SJCRH30 (cell line): ENCODE results near the gene DIAPH3. TPM values are rescaled to one million over a fixed set of nuclear protein-coding genes. Genes with fewer than 3 reads are reported as not detected.
A peak's percentile ranks its signal among the peaks of the same experiment; 100 is the strongest.
"Not testable (repeated sequence)": the region's sequence is repeated elsewhere in the genome, so short reads cannot be mapped to it uniquely, and the experiment has no call there.

Source experiments
- DNase-seq, 2 experiments: peaks; one replicate each; pipeline ENCODE4 v3.0.0-alpha.2; 2015 to 2020
- H3K27ac ChIP-seq: fragments of 250-450 bp; sonication (Bioruptor Pico); 2 replicates; pipeline ENCODE4 v1.5.1; 2020; ENCODE audit warnings: mild to moderate bottlenecking, moderate library complexity
- H3K27me3 ChIP-seq: fragments of 250-450 bp; sonication (Bioruptor Pico); 2 replicates; pipeline ENCODE4 v1.5.1; 2020; ENCODE audit warnings: mild to moderate bottlenecking, moderate library complexity
- H3K36me3 ChIP-seq: fragments of 250-450 bp; sonication (Bioruptor Pico); 2 replicates; pipeline ENCODE4 v1.5.1; 2020; ENCODE audit warnings: mild to moderate bottlenecking, moderate library complexity
- H3K4me1 ChIP-seq: fragments of 250-450 bp; sonication (Bioruptor Pico); 2 replicates; pipeline ENCODE4 v1.5.1; 2020; ENCODE audit warnings: mild to moderate bottlenecking, moderate library complexity
- H3K4me3 ChIP-seq: fragments of 250-450 bp; sonication (Bioruptor Pico); 2 replicates; pipeline ENCODE4 v1.5.1; 2020; ENCODE audit warnings: mild to moderate bottlenecking, moderate library complexity
- H3K9me3 ChIP-seq: fragments of 250-450 bp; sonication (Bioruptor Pico); replicated peaks from 2 replicates; pipeline ENCODE4 v1.5.1; 2020; ENCODE audit warnings: mild to moderate bottlenecking, moderate library complexity
- total RNA-seq: library from RNA; depleted of rRNA; stranded (reverse); fragments of >200 nt; shearing (Covaris generic); gene quantifications from 2 replicates; pipeline ENCODE4 v1.2.3, GENCODE V29; 2014

The DIAPH3 gene
- total RNA-seq, 1 experiment from 2014 or later: 37.7 TPM

DNA sequence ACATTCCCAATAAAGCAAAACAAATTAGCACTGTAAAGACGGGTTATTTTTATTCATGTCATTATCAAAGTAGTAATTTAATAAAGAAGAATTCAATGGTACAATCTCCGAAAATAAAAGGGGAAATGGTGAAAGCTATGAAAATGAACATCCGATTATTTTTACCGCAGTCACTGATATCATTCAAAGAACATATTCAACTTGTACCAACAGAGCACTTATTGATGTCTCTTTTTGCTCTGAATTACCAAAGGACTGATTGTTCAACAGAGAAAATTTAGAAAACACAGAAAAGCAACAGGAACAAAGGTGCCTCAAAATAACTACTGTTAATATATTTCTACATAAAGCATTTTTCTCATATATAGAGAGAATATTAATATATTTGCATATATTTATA lies 119.4 kb downstream of the DIAPH3 start:
- Histone ChIP-seq H3K36me3 (peaks cover 34% of the 10 kb centered on the region), H3K4me3 (no peak overlapping the region), H3K27ac (no peak overlapping the region), H3K9me3 (no peaks in the 10 kb centered on the region), H3K4me1 (no peaks in the 10 kb centered on the region), H3K27me3 (no peaks in the 10 kb centered on the region)
- no peak for DNase-seq

DNA sequence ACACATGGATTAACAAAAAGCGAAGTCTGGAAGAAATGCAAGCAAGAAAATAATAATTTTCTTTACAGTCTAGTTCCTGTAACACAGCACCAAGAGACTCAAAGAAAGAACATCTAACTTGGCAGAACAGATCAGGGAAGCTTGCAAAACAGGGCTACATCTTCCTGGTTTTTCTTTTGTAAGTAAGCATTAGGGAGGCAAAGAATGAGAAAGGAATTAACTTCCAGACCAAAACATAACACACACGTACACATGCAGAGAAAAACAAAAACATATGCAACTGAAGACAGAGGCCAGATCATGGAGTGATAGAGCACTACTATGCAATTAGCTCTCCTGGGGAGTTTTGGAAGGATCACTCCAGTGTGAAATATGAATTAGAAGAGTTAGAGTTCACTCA lies 120.5 kb downstream of the DIAPH3 start:
- no peak for DNase-seq
- no peaks in the 10 kb centered on the region for H3K27me3 ChIP-seq
- H3K4me3 ChIP-seq: no peak overlapping the region
- H3K36me3 ChIP-seq: peaks cover 31% of the 10 kb centered on the region
- no peak overlapping the region for H3K27ac ChIP-seq
- no peaks in the 10 kb centered on the region for H3K4me1 ChIP-seq
- H3K9me3 ChIP-seq: no peaks in the 10 kb centered on the region

DNA sequence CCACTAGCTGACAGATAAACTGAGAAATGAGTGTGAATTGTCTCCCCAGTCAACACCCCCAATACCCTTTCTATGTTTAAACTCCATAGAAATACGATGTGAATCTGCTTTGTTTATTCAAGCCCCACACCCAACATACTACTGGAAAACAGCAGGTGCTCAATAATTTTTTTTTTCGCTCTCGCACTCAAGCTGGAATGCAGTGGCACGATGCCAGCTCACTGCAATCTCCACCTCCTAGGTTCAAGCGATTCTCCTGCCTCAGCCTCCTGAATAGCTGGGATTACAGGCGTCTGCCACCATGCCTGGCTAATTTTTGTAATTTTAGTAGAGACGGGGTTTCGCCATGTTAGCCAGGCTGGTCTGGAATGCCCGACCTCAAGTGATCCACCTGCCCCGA lies 123.1 kb downstream of the DIAPH3 start:
- peaks cover 33% of the 10 kb centered on the region for H3K36me3 ChIP-seq
- H3K4me3 ChIP-seq, H3K9me3 ChIP-seq, H3K27ac ChIP-seq, H3K27me3 ChIP-seq, H3K4me1 ChIP-seq: not testable (repeated sequence)
- peak; percentile 16 to 22 for DNase-seq

DNA sequence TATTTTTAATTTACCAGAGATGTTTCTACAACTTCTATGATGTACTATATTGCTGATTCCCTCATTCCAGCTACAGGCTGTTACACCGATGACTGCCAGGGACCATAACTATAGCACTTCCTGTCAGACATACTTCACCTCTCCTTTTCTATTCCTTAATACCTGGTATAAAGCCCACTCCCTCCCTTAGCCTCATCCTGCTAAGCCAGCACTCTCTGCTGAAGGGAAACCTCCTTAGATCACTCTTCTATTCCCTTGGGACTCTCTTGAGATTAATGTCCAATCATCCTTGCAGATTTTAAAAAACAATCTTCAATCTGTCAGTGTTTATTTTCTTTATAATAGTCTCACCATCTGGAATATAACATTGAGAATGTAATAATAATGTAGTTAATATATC lies 127.9 kb downstream of the DIAPH3 start:
- Histone ChIP-seq H3K27ac (no peak overlapping the region), H3K4me1 (no peaks in the 10 kb centered on the region), H3K9me3 (no peaks in the 10 kb centered on the region), H3K36me3 (peaks cover 17% of the 10 kb centered on the region), H3K4me3 (no peak overlapping the region), H3K27me3 (no peaks in the 10 kb centered on the region)
- DNase-seq: no peak

DNA sequence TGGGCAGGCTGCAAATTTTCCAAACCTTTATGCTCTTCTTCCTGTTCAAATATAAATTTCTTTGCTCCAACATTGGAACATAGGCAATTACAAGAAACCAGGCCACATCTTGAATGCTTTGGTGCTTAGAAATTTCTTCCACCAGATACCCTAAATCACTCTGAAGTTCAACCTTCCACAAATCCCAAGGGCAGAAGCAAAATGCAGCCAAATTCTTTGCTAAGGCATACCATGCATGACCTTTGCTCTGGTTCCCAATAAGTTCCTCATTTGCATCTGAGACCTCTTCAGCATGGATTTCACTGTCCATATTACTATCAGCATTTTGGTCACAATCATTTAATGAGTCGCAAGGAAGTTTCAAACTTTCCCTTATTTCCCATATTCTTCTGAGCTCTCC lies 130.9 kb downstream of the DIAPH3 start:
- 0 out of 2 replicates have a peak, but pooled peaks cover 3% of the 10 kb centered on the region for H3K9me3 ChIP-seq
- peaks cover 17% of the 10 kb centered on the region for H3K36me3 ChIP-seq
- no peaks in the 10 kb centered on the region for H3K27me3 ChIP-seq
- H3K4me3 ChIP-seq: no peak overlapping the region
- no peak for DNase-seq
- H3K27ac ChIP-seq: no peak overlapping the region
- no peaks in the 10 kb centered on the region for H3K4me1 ChIP-seq

DNA sequence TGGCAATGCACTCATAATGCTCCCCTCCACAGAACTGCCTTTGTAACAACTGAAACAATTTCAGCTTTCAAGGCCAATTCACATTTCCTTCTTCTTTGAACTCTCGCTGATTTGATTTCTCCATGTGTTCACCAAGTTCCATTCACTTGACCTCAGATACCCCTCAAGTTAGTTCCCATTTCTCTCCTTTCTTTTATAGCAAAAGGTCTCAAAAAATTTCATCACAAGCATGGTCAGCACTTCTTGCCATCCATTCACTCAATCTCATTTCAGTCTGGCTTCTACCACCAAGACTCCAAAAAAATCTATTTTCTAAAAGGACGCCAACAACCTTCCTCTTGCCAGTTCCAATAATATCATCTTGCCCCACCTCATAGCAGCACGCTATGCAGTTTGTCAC lies 135.7 kb downstream of the DIAPH3 start:
- Histone ChIP-seq H3K4me3 (no peak overlapping the region), H3K27me3 (no peaks in the 10 kb centered on the region), H3K36me3 (peaks cover 22% of the 10 kb centered on the region), H3K4me1 (no peaks in the 10 kb centered on the region), H3K27ac (no peak overlapping the region), H3K9me3 (peaks cover 6% of the 10 kb centered on the region; the same call in 1 of the 2 replicates)
- no peak for DNase-seq

DNA sequence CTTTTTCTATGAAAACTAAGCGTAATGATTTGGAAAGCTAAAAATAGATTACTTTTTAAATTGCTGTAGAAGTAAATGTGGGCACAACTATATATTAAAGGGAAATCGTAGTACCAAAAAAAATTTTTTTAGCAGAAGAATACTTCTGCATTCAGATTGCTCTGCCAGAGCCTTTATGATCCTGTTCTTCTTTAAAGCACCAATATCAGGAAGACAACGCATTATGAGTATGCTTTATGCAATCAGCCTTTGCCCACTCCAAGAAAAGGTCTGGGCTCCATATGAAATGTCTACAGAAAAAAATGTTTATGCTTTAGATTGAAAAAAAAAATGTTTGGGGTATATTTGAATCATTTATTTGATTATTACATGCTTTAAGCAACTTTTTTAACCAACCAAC lies 137.4 kb downstream of the DIAPH3 start:
- Histone ChIP-seq H3K27me3 (no peaks in the 10 kb centered on the region), H3K4me1 (no peaks in the 10 kb centered on the region), H3K4me3 (no peak overlapping the region), H3K36me3 (peaks cover 24% of the 10 kb centered on the region), H3K27ac (no peak overlapping the region), H3K9me3 (peaks cover 6% of the 10 kb centered on the region; the same call in 1 of the 2 replicates)
- no peak for DNase-seq

DNA sequence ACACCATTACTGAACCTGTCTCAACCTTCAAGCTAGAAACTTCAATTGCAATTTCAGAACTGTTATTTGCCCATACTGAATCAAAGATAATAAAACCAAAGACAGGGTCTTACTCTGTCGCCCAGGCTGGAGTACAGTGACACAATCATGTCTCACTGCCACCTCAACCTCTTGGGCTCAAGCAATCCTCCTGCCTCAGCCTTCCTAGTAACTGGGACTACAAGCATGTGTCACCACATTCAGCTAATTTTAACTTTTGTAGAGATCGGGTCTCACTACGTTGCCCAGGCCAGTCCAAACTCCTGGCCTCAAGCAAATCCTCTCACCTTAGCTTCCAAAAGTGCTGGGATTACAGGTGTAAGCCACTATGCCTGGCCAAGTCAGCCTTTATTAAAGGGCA lies 143.4 kb downstream of the DIAPH3 start:
- Histone ChIP-seq H3K4me1 (no peaks in the 10 kb centered on the region), H3K27me3 (no peaks in the 10 kb centered on the region), H3K27ac (no peak overlapping the region), H3K36me3 (peaks cover 17% of the 10 kb centered on the region), H3K9me3 (peaks cover 3% of the 10 kb centered on the region; the same call in 1 of the 2 replicates), H3K4me3 (no peak overlapping the region)
- DNase-seq: no peak

DNA sequence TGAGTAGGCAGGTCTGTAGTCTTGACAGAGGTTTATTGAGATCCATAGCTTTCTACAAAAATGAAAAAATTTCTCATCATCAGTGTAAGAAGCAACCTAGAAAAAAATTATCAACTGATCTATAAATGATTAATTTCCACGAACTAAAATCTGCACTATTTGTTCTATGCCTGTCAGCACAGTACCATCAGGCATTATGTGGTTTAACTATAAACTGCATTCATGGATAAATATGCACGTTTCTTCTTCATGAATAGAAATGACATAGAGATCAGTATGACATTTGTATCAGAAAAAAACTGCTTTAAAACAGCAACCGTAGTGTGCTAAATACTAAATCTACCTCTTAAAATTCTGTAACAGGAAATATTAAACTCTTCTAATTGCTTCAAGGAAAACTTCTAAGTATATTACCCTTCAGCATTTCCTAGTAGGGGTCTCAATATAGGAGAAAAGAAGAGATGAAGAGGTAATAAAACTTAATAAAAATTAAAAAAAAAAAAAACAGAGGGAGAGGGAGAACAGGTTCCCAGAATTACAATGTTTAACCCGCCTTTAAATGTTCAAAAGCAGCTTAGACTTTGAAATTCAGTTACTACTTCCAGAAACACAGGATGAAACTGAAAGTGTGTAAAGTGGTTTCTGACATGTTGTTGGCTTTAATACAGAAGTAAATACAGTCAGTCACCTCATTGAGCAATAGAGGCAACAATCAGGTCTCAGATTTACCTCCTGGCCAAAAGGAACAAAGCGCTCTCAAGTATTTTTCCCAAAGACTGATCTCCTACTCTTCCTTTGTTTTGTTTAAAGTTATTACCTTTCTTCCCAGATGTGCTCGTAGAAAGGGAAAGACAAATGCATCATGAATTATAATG lies 144.4 kb downstream of the DIAPH3 start:
- no peaks in the 10 kb centered on the region for H3K27me3 ChIP-seq
- peaks cover 10% of the 10 kb centered on the region for H3K36me3 ChIP-seq
- no peak for DNase-seq
- H3K27ac ChIP-seq: no peak overlapping the region
- H3K9me3 ChIP-seq: no peaks in the 10 kb centered on the region
- no peaks in the 10 kb centered on the region for H3K4me1 ChIP-seq
- no peak overlapping the region for H3K4me3 ChIP-seq

DNA sequence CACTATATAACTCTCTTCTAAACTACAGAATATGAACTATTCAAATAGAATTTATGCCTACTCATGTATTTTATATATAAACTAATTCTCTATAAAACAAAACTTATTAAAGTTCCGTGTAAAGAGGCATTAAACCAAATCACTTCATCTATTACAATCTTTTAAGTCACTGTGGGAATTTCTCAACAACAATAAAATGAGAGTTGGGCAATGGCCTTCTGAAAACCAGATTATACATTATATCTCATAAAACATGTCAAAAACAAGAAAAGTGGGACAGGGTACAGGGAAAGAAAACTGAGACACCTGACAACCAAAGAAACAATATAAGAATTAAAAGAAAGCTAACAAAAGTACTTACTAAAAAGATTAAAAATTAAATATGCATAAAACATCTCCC lies 145.2 kb downstream of the DIAPH3 start:
- Histone ChIP-seq H3K9me3 (no peaks in the 10 kb centered on the region), H3K4me1 (peaks cover 2% of the 10 kb centered on the region; the same call in 1 of the 2 replicates), H3K4me3 (no peak overlapping the region), H3K27ac (no peak overlapping the region), H3K36me3 (peaks cover 12% of the 10 kb centered on the region), H3K27me3 (no peaks in the 10 kb centered on the region)
- no peak for DNase-seq

DNA sequence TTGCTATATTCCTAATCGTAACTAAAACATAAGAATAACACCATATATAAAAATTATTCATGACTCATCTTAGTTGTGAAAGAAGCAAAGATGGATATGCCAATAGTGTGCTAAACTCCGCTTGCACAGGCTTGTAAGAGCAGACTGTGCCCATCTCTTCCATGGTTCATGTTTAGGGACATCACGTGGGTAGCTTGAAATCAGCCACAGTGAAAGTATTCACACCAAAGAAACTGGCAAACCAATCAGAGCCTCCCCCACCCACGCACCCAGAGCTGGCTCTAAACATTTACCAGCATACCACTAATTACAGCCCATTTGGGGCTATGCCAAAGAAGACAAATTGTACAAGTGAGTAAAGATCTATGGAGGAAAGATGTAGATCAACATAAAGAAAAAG lies 147.5 kb downstream of the DIAPH3 start:
- no peak overlapping the region for H3K4me3 ChIP-seq
- no peaks in the 10 kb centered on the region for H3K9me3 ChIP-seq
- no peak for DNase-seq
- peaks cover 4% of the 10 kb centered on the region; the same call in 1 of the 2 replicates for H3K4me1 ChIP-seq
- H3K36me3 ChIP-seq: peaks cover 15% of the 10 kb centered on the region; the same call in 1 of the 2 replicates
- H3K27ac ChIP-seq: no peak overlapping the region
- no peaks in the 10 kb centered on the region for H3K27me3 ChIP-seq

DNA sequence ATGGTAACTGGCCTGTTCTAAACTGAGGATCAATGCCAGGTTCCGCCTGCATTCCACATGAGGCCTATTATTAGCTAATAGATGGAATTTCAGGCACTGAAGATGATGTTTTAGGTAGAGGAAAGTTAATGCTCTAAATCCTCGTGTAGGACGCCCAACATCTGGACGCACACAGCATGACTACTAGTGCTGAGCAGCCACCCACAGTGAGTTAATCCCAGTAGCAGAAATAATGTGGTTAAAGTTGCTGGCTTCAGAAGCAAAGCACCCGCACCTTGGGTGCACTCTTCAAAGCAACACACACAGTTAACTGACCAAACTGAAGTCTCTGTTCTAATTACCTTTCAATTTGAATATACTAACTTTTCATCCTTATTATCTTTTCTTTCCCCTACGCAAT lies 150.6 kb downstream of the DIAPH3 start:
- Histone ChIP-seq H3K36me3 (peaks cover 21% of the 10 kb centered on the region; the same call in 1 of the 2 replicates), H3K4me3 (no peak overlapping the region), H3K4me1 (peaks cover 4% of the 10 kb centered on the region; the same call in 1 of the 2 replicates), H3K9me3 (no peaks in the 10 kb centered on the region), H3K27ac (no peak overlapping the region), H3K27me3 (no peaks in the 10 kb centered on the region)
- peak; percentile 29 to 44 for DNase-seq

DNA sequence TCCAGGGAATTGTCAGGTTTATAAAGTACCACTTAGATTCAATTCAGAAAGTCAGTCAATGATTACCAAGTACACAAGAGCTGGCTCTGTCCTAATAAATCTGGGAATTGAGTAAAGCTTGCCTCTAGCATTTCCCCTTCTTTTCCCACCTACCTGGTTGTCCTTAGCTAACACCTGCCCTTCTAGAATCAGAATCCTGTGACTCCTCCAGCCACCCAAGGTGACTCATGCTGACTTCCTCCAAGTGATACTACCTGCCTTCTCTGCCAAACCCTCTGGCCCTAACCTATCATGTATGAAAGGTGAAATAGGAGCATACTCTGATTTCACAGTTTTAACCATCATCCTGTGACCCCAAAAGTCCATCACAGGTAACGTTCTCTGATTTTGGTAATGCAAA lies 151.2 kb downstream of the DIAPH3 start:
- no peaks in the 10 kb centered on the region for H3K27me3 ChIP-seq
- no peak for DNase-seq
- peaks cover 21% of the 10 kb centered on the region for H3K36me3 ChIP-seq
- H3K27ac ChIP-seq: no peak overlapping the region
- H3K4me3 ChIP-seq: no peak overlapping the region
- no peaks in the 10 kb centered on the region for H3K9me3 ChIP-seq
- H3K4me1 ChIP-seq: peaks cover 4% of the 10 kb centered on the region; the same call in 1 of the 2 replicates

DNA sequence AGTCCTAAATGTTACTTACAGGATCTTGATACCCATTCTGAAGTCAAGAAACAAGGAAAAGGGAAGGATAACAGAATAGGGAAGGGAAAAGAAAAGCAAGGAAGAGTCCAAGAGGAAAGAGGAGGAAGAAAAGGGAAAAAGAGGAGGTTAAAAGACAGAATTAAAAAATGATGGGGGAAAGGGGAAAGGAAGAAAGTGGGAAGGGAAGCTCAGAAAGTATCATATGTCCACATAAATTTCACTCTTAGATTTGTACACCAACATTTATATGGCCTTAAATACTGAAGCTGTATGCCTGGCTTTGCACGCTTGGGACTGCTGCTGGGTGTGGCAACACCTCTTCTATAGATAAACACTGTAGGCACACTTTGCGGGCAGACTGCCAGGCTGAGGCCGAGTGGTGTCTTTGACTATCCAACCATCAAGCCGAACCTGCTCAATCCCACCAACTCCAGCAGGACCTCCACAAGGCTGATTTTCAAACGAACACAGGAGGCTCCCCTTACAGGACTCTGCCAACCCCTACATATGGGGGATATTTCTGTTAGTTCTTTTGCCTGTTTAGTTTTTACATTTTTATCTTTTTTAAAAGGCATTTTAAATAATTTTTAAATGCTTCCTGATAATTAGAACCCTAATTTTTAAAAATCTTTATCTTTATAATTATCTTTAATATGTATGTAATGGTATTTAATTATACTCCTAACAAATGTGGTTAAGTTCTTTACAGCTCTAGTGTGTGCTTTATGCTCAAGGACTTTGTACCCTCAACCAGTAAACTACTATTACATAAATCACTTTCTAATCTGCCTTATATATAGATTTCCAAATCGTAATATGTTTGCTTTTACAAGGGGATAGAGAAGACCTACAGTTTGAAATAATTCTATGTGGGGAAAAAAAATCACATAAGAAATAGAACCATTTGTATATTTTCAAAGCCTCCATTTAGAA lies 154.2 kb downstream of the DIAPH3 start:
- Histone ChIP-seq H3K4me1 (peaks cover 4% of the 10 kb centered on the region; the same call in 1 of the 2 replicates), H3K27me3 (no peaks in the 10 kb centered on the region), H3K4me3 (no peak overlapping the region), H3K9me3 (no peaks in the 10 kb centered on the region), H3K36me3 (peaks cover 22% of the 10 kb centered on the region), H3K27ac (no peak overlapping the region)
- no peak for DNase-seq

DNA sequence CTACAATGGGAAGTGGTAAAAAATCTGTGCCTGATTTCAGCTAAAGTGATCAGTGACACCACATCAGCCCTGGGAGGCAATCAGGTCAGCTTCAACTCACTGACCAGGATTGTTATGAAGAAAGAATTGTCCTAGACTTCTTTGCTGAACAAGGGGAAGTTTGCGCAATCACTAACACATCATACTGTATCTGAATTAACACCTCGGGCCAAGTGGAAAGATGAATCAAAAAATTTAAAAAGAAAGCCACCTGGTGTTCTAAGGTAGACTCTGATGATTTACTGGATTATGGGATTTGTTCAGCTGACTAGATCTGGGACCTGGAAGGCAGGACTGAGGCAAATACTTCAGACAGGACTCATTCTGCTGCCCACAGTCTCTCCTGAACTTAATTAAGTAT lies 161.8 kb downstream of the DIAPH3 start:
- no peak overlapping the region for H3K27ac ChIP-seq
- no peak for DNase-seq

More for the DNA sequence above, 161.8 kb downstream of the DIAPH3 start:
- no peaks in the 10 kb centered on the region for H3K4me1 ChIP-seq
- no peaks in the 10 kb centered on the region for H3K9me3 ChIP-seq
- no peak overlapping the region for H3K4me3 ChIP-seq
- peaks cover 19% of the 10 kb centered on the region for H3K36me3 ChIP-seq
- no peaks in the 10 kb centered on the region for H3K27me3 ChIP-seq
